Stomach (tissue), 9 donors: ENCODE results near the gene SH3BP5. TPM values are rescaled to one million over a fixed set of nuclear protein-coding genes. Genes with fewer than 3 reads are reported as not detected.
"Not testable (repeated sequence)": the region's sequence is repeated elsewhere in the genome, so short reads cannot be mapped to it uniquely, and the experiment has no call there.

ENCODE experiments used
- DNase-seq, 2 donors: peaks; one replicate each; pipeline versions ENCODE4 v3.0.0 to v3.0.0-alpha.2; 2013 to 2019
- H3K27ac ChIP-seq, 5 donors: fragments of 200-600 bp in 4 of 5; sonication (generic) in 4 of 5; one replicate each; pipeline ENCODE4 v1.5.1; 2013 to 2019; ENCODE audit warnings: mild to moderate bottlenecking in 1 of 5, moderate library complexity in 1 of 5
- H3K27me3 ChIP-seq, 3 donors: fragments of 200-600 bp; sonication (generic); one replicate each; pipeline ENCODE4 v1.5.1; 2017 to 2019; ENCODE audit warnings: mixed run types in 1 of 3
- H3K36me3 ChIP-seq, 4 donors: fragments of 200-600 bp; sonication (generic); 1 replicate in 3 of 4; 2 replicates in 1 of 4; pipeline ENCODE4 v1.5.1; 2016 to 2019
- H3K4me1 ChIP-seq, 4 donors: fragments of 200-600 bp; sonication (generic); one replicate each; pipeline ENCODE4 v1.5.1; 2016 to 2019
- H3K4me3 ChIP-seq, 4 donors: fragments of 200-600 bp; sonication (generic) in 3 of 4; one replicate each; pipeline ENCODE4 v1.5.1; 2016 to 2019; ENCODE audit warnings: mild to moderate bottlenecking in 1 of 4
- H3K9me3 ChIP-seq, 4 donors: fragments of 200-600 bp; sonication (generic); one replicate each; pipeline ENCODE4 v1.5.1; 2016 to 2019
- EP300 ChIP-seq: sonication (generic); formaldehyde crosslinking; IDR thresholded peaks from one replicate; pipeline ENCODE4 v1.6.1; 2017; ENCODE audit warnings: antibody characterized with exemption
- POLR2A ChIP-seq, 4 donors: fragments of 450-650 bp; IDR thresholded peaks; one replicate each; pipeline ENCODE4 v1.6.1; 2016; ENCODE audit warnings: antibody characterized with exemption in 4 of 4, control low read depth in 2 of 4, mild to moderate bottlenecking in 1 of 4, moderate library complexity in 1 of 4
- POLR2AphosphoS5 ChIP-seq, 3 donors: sonication (generic); formaldehyde crosslinking; IDR thresholded peaks; one replicate each; pipeline ENCODE4 v1.6.1; 2016; ENCODE audit warnings: antibody characterized with exemption in 3 of 3
- WGBS, 5 donors: extraction: QIAGEN DNeasy Blood & Tissue Kit in 3 of 5; methylation state at CpG; one replicate each; pipeline versions ENCODE4 v1.1.5 to v1.1.7; 2013 to 2018; 5-methylcytosine and 5-hydroxymethylcytosine counted together
- intact Hi-C: fragments of 100-400 bp; cut with DNase I; formaldehyde crosslinking; loops from one replicate; pipeline ENCODE4 v1.15.1; 2023; ENCODE audit warnings: low total_unique reads
- polyA plus RNA-seq, 3 donors: library from polyadenylated mRNA; stranded (reverse); fragments of 200-250 nt; gene quantifications; one replicate each; pipeline ENCODE4 v1.2.3, GENCODE V29; 2013
- total RNA-seq, 5 donors: library from RNA; depleted of rRNA; stranded (reverse); fragments of >200 nt; gene quantifications; one replicate each; pipeline versions ENCODE4 v1.1.0 to v1.2.3, GENCODE V29; 2014 to 2016
- TF ChIP-seq, protein P1 (sequence below), 7 experiments: fragments of 450-650 bp in 4 of 7; fragments of 200-600 bp in 3 of 7; sonication (generic) in 3 of 7; IDR thresholded peaks; one replicate each; pipeline ENCODE4 v1.5.1; 2016 to 2019; ENCODE audit warnings: antibody characterized with exemption in 7 of 7, control low read depth in 2 of 7, mild to moderate bottlenecking in 1 of 7
- donor health status: healthy with polysubstance abuse.
- donor health status: Bipolar disorder and iron deficiency.
- donor health status: healthy.

Gene SH3BP5
- total and polyA plus RNA-seq, 8 donors = 1.8 to 43.7 (median 18.9) TPM

DNA sequence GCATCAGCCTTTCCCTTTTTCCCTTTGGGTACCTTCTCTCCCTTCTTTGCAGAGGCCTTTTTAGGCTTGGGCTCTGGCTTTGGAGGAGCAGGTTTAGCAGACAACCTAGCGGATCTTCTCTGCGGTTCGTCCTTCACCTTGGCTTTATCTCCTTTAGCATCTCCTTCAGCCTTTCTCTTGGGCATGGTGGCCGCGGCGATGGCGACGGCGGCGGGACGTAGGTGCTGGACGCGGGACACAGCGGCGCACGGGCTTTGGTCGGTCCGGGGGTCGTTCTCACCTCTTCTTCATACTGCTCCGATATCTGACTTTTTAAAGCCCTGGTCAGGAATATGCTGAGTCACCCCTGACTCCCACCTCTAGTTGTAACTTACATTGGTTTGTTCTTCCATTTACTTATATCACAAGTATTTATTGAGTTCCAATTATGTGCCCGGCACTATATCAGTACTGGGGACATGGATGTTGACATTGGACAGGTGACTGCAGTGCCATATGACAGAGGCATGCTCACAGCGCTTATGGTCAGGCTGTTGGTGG is 43.1 kb upstream of the SH3BP5 start:
- no peak for TF ChIP-seq POLR2AphosphoS5 (IDR thresholded peaks at IDR 0.05)
- TF ChIP-seq POLR2A (IDR thresholded peaks at IDR 0.05) = no peak
- TF ChIP-seq, protein P1, sequence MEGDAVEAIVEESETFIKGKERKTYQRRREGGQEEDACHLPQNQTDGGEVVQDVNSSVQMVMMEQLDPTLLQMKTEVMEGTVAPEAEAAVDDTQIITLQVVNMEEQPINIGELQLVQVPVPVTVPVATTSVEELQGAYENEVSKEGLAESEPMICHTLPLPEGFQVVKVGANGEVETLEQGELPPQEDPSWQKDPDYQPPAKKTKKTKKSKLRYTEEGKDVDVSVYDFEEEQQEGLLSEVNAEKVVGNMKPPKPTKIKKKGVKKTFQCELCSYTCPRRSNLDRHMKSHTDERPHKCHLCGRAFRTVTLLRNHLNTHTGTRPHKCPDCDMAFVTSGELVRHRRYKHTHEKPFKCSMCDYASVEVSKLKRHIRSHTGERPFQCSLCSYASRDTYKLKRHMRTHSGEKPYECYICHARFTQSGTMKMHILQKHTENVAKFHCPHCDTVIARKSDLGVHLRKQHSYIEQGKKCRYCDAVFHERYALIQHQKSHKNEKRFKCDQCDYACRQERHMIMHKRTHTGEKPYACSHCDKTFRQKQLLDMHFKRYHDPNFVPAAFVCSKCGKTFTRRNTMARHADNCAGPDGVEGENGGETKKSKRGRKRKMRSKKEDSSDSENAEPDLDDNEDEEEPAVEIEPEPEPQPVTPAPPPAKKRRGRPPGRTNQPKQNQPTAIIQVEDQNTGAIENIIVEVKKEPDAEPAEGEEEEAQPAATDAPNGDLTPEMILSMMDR (IDR thresholded peaks at IDR 0.05) = no peak
- no peak for TF ChIP-seq EP300
- Histone ChIP-seq H3K9me3 (no peaks in the 10 kb centered on the region), H3K27me3 (no peaks in the 10 kb centered on the region), H3K36me3 (no peaks in the 10 kb centered on the region), H3K4me1 (peaks cover 0 to 5% (median 2%) of the 10 kb centered on the region in 4 donors), H3K4me3 (no peak overlapping the region), H3K27ac (no peak overlapping the region)
- WGBS, 5 donors = 90 to 93% (median 92%) methylated on average over 22 of the region's 22 CpGs
- intact Hi-C loops = loop anchor here (5.0 kb wide), 1 partner anchor 108 kb away; no protein-coding TSS in a partner anchor
- DNase-seq = no peak

- TF ChIP-seq POLR2AphosphoS5 (IDR thresholded peaks at IDR 0.05) = no peak
- no peak for TF ChIP-seq EP300
- TF ChIP-seq, protein P1 (IDR thresholded peaks at IDR 0.05) = no peak
- no peak for TF ChIP-seq POLR2A (IDR thresholded peaks at IDR 0.05)
- Histone ChIP-seq H3K27me3 (no peaks in the 10 kb centered on the region), H3K9me3 (no peaks in the 10 kb centered on the region), H3K27ac (no peak overlapping the region), H3K4me1 (peaks cover 0 to 2% (median 1%) of the 10 kb centered on the region in 4 donors), H3K4me3 (no peak overlapping the region), H3K36me3 (no peaks in the 10 kb centered on the region)
- DNase-seq = no peak
- intact Hi-C loops = no loop called here
- 80 to 87% (median 84%) methylated on average over 4 of the region's 4 CpGs for WGBS, 5 donors
Measured at GRCh38 chr3:15372918-15373317, 40.5 kb upstream of the SH3BP5 start.

DNA sequence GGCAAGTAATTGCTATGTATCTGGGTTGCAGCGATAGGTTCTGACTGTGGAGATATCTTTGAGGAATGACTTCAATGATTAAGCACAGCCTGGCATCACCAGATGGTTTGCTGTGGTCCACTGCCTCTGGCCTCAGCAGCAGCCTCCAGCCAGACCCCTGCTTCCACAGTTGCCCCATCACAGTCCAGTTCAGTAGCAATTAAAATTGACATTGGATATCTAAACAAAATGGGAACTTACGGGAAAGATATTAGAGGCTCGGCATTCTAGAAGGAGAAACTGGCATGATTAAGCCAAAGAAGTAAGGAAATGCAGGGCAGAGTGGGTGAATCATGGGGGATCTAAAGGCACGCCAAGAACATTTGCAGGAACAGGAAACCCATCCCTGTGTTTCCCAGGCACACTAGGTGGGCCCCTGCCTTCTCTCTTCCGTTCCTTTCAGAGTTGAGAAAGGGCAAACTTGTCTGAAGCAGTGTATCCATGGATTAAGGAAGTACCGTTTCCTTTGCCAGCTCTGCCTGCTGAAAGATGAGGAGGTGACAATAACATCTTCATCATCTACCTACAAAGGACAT is 36.3 kb upstream of the SH3BP5 start:
- WGBS, 5 donors = 74 to 80% (median 79%) methylated on average over 6 of the region's 6 CpGs
- H3K27ac ChIP-seq = no peak overlapping the region
- TF ChIP-seq POLR2A (IDR thresholded peaks at IDR 0.05) (no peak), POLR2AphosphoS5 (IDR thresholded peaks at IDR 0.05) (no peak)
- TF ChIP-seq, protein P1 (IDR thresholded peaks at IDR 0.05) = no peak
- intact Hi-C loops = no loop called here
- no peak for DNase-seq
- H3K9me3 ChIP-seq = no peaks in the 10 kb centered on the region
- H3K4me3 ChIP-seq = no peak overlapping the region
- no peaks in the 10 kb centered on the region for H3K36me3 ChIP-seq
- H3K27me3 ChIP-seq = peaks cover 0 to 4% (median 0%) of the 10 kb centered on the region in 3 donors
- peaks cover 0 to 8% (median 0%) of the 10 kb centered on the region in 4 donors for H3K4me1 ChIP-seq

DNA sequence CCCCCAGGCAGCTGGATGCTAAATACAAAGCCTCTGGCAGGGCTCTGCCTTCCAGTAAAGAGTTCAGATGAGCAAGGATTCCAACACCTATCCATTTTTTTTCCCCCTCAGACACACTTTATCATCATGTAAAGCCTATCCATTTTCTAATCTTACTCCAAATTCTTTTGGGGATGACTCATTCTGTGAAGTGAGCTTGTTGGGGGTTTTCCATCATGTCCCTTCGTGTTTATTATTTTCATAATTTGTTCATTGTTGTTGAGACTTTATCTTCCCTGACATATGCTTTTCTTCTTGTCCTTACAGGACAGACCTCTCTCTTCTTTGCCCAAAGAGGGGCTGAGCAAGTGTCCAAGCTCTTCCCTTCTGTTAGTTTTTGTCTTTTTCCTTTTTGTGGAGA is 34.7 kb upstream of the SH3BP5 start:
- peaks cover 0 to 4% (median 0%) of the 10 kb centered on the region in 3 donors for H3K27me3 ChIP-seq
- H3K27ac ChIP-seq = no peak overlapping the region
- no peaks in the 10 kb centered on the region for H3K9me3 ChIP-seq
- WGBS, 5 donors = 38 to 53% (median 43%) methylated on average over 1 of the region's 1 CpG
- intact Hi-C loops = no loop called here
- H3K4me3 ChIP-seq = no peak overlapping the region
- TF ChIP-seq POLR2A (IDR thresholded peaks at IDR 0.05) (no peak), POLR2AphosphoS5 (IDR thresholded peaks at IDR 0.05) (no peak), EP300 (no peak)
- TF ChIP-seq, protein P1 (IDR thresholded peaks at IDR 0.05) = no peak
- peaks cover 0 to 8% (median 0%) of the 10 kb centered on the region in 4 donors for H3K4me1 ChIP-seq
- no peak for DNase-seq
- no peaks in the 10 kb centered on the region for H3K36me3 ChIP-seq

DNA sequence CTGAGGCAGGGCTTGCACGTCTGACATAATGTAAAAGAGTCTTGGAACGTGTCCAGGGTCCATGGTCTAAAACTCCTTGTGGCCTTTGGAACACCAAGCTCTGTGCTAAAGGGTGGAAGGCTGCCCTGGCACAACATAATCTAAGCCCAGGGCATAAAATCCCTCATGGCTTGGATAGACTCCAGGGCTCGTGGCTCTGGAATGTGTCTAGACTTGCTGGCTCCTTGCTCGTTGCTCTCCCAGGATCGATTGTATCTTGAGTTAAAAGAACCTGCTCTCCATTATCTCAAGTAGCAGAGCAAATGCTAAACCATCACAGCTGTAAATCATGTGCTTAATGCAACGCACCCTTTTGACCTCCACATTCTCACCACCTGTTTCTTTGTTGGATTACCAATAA is 31.7 kb upstream of the SH3BP5 start:
- 21 to 37% (median 31%) methylated on average over 6 of the region's 6 CpGs for WGBS, 5 donors
- H3K4me1 ChIP-seq, H3K36me3 ChIP-seq, H3K9me3 ChIP-seq, H3K4me3 ChIP-seq, intact Hi-C loops, H3K27me3 ChIP-seq, H3K27ac ChIP-seq: not testable (repeated sequence)
- DNase-seq = peak; percentile 36 to 49
